SK-N-SH (cell line): ENCODE measurements around the gene GNAS. TPM values are rescaled to one million over a fixed set of nuclear protein-coding genes. Genes with fewer than 3 reads are reported as not detected.

Source experiments
- CTCF ChIA-PET: fragments of 300-600, 350-600 bp; formaldehyde crosslinking; extraction: SDS; loops from one replicate; lab custom pipeline; 2021; lab: Yijun Ruan, JAX
- POLR2A ChIA-PET: fragments of 350-600 bp; sonication (Branson Sonifier 250); formaldehyde crosslinking; extraction: SDS; loops from one replicate; lab custom pipeline; 2020; ENCODE audit warnings: antibody characterized with exemption, inconsistent platforms; lab: Yijun Ruan, JAX
- DNase-seq: peaks from one replicate; pipeline ENCODE4 v3.0.0; 2012
- H2AFZ ChIP-seq: fragments of 200-600 bp; sonication (generic); 2 replicates; pipeline ENCODE4 v1.8.1; 2016; ENCODE audit warnings: antibody characterized with exemption, mild to moderate bottlenecking, low read depth
- H3F3A ChIP-seq: fragments of 200-600 bp; sonication (generic); replicated peaks from 2 replicates; pipeline ENCODE3; 2016; ENCODE audit warnings: antibody characterized with exemption, mild to moderate bottlenecking; ENCODE audit not compliant: insufficient read depth
- H3K27ac ChIP-seq, 2 experiments: fragments of 200-500 bp in 1 of 2; fragments of 200-600 bp in 1 of 2; sonication (Bioruptor generic) in 1 of 2; sonication (generic), shearing (Covaris generic) in 1 of 2; 2 replicates each; pipeline versions ENCODE4 v1.5.1 to v1.6.1; 2014 to 2016; ENCODE audit warnings: low read depth in 2 of 2, inconsistent platforms in 1 of 2, low read length in 1 of 2, mild to moderate bottlenecking in 1 of 2, mixed read lengths in 1 of 2
- H3K27me3 ChIP-seq: fragments of 200-600 bp; sonication (generic), shearing (Covaris generic); 2 replicates; pipeline ENCODE4 v1.6.1; 2016; ENCODE audit warnings: mixed run types; ENCODE audit not compliant: insufficient read depth
- H3K36me3 ChIP-seq, 2 experiments: fragments of 200-500 bp in 1 of 2; fragments of 200-600 bp in 1 of 2; sonication (Bioruptor generic) in 1 of 2; sonication (generic) in 1 of 2; replicated peaks in 1 of 2; 2 replicates each; pipeline versions ENCODE3 to v1.5.1; 2014 to 2016; ENCODE audit warnings: low read length in 1 of 2, mild to moderate bottlenecking in 1 of 2; ENCODE audit not compliant: insufficient read depth in 2 of 2, control insufficient read depth in 1 of 2
- H3K4me1 ChIP-seq, 2 experiments: fragments of 200-500 bp in 1 of 2; fragments of 200-600 bp in 1 of 2; sonication (Bioruptor generic) in 1 of 2; sonication (generic), shearing (Covaris generic) in 1 of 2; 2 replicates each; pipeline versions ENCODE4 v1.5.1 to v1.6.1; 2014 to 2016; ENCODE audit warnings: low read depth in 1 of 2, low read length in 1 of 2, mixed run types in 1 of 2; ENCODE audit not compliant: insufficient read depth in 2 of 2, control insufficient read depth in 1 of 2
- H3K4me2 ChIP-seq: fragments of 200-600 bp; sonication (generic), shearing (Covaris generic); 2 replicates; pipeline ENCODE4 v1.6.1; 2017; ENCODE audit warnings: mixed run types
- H3K4me3 ChIP-seq, 2 experiments: fragments of 200-500 bp in 1 of 2; fragments of 200-600 bp in 1 of 2; sonication (Bioruptor generic) in 1 of 2; sonication (generic), shearing (Covaris generic) in 1 of 2; 2 replicates each; pipeline versions ENCODE4 v1.5.1 to v1.8.1; 2014 to 2016; ENCODE audit warnings: low read depth in 2 of 2, inconsistent platforms in 1 of 2, low read length in 1 of 2, mild to moderate bottlenecking in 1 of 2, mixed read lengths in 1 of 2, moderate library complexity in 1 of 2
- H3K79me2 ChIP-seq: fragments of 200-600 bp; sonication (generic); 2 replicates; pipeline ENCODE4 v1.8.1; 2017; ENCODE audit warnings: mild to moderate bottlenecking; ENCODE audit not compliant: insufficient read depth
- H3K9ac ChIP-seq: fragments of 200-600 bp; sonication (generic); 2 replicates; pipeline ENCODE4 v1.6.1; 2017; ENCODE audit warnings: mixed run types
- H3K9me2 ChIP-seq: fragments of 200-600 bp; sonication (generic); 2 replicates; pipeline ENCODE4 v1.6.1; 2017; ENCODE audit warnings: mixed run types
- H3K9me3 ChIP-seq: fragments of 200-600 bp; sonication (generic); 2 replicates; pipeline ENCODE4 v1.6.1; 2017; ENCODE audit warnings: mixed run types, mild to moderate bottlenecking, moderate library complexity
- H4K20me1 ChIP-seq: fragments of 200-600 bp; sonication (generic); 2 replicates; pipeline ENCODE4 v1.6.1; 2017; ENCODE audit warnings: mild to moderate bottlenecking, mixed run types; ENCODE audit not compliant: insufficient read depth
- FOXJ3 ChIP-seq: sonication (generic); formaldehyde crosslinking; IDR thresholded peaks from 2 replicates; pipeline ENCODE4 v1.5.1; 2020; ENCODE audit warnings: mild to moderate bottlenecking, missing genetic modification reagents
- FOXM1 ChIP-seq: IDR thresholded peaks from 2 replicates; pipeline ENCODE4 v1.4.0; 2012; ENCODE audit warnings: low read depth, mild to moderate bottlenecking
- MAX ChIP-seq: IDR thresholded peaks from 2 replicates; pipeline ENCODE4 v1.4.0; 2012; ENCODE audit warnings: low read depth
- NFIC ChIP-seq: IDR thresholded peaks from 2 replicates; pipeline ENCODE4 v1.4.0; 2012; ENCODE audit warnings: borderline replicate concordance
- NRF1 ChIP-seq: IDR thresholded peaks from 2 replicates; pipeline ENCODE4 v1.6.1; 2012; ENCODE audit warnings: low read depth, mild to moderate bottlenecking, low read length
- RAD21 ChIP-seq: IDR thresholded peaks from 2 replicates; pipeline ENCODE4 v1.6.1; 2012; ENCODE audit warnings: mild to moderate bottlenecking, low read length
- REST ChIP-seq: IDR thresholded peaks from 2 replicates; pipeline ENCODE4 v1.6.1; 2012; ENCODE audit warnings: mild to moderate bottlenecking, low read depth, low read length, moderate library complexity
- SIN3A ChIP-seq: IDR thresholded peaks from 2 replicates; pipeline ENCODE4 v1.6.1; 2012; ENCODE audit warnings: low read depth, mild to moderate bottlenecking, low read length, moderate library complexity, borderline replicate concordance
- TCF12 ChIP-seq: IDR thresholded peaks from 2 replicates; pipeline ENCODE4 v1.4.0; 2012
- USF2 ChIP-seq: fragments of 150-350 bp; IDR thresholded peaks from 2 replicates; pipeline ENCODE4 v1.6.1; 2017; ENCODE audit warnings: antibody characterized with exemption, low read length, low read depth, borderline replicate concordance
- YY1 ChIP-seq: IDR thresholded peaks from 2 replicates; pipeline ENCODE4 v1.4.0; 2012; ENCODE audit warnings: low read depth, mild to moderate bottlenecking
- ZBTB33 ChIP-seq: IDR thresholded peaks from 2 replicates; pipeline ENCODE4 v1.4.0; 2012; ENCODE audit warnings: low read depth, borderline replicate concordance
- polyA plus RNA-seq, 3 experiments: library from polyadenylated mRNA; depleted of rRNA; stranded (reverse); fragments of >200 nt; gene quantifications; 2 replicates each; pipeline ENCODE4 v1.2.3, GENCODE V29; 2012

Gene GNAS
- polyA plus RNA-seq, 1 of the 3 experiments (the other 2 are of a cell fraction), result 1,562 TPM

- Histone ChIP-seq H3K9ac (no peak overlapping the region), H3K9me2 (no peaks in the 10 kb centered on the region), H3K27me3 (no peaks in the 10 kb centered on the region), H3K4me3 (no peak overlapping the region), H3K79me2 (no peaks in the 10 kb centered on the region), H3K36me3 (no peaks in the 10 kb centered on the region), H4K20me1 (no peaks in the 10 kb centered on the region), H3K4me1 (no peaks in the 10 kb centered on the region), H3K27ac (no peak overlapping the region), H3K9me3 (no peaks in the 10 kb centered on the region), H3K4me2 (no peak overlapping the region), H3F3A (no peaks in the 10 kb centered on the region), H2AFZ (no peak overlapping the region)
- DNase-seq, result no peak
- CTCF ChIA-PET, result no interaction called here
- TF ChIP-seq REST (no peak), RAD21 (no peak), ZBTB33 (no peak), FOXM1 (no peak), MAX (no peak), TCF12 (no peak), NRF1 (no peak), USF2 (no peak), YY1 (no peak), FOXJ3 (CRISPR knock-in tag) (no peak), SIN3A (no peak), NFIC (no peak)
- POLR2A ChIA-PET, result no interaction called here
Measured at GRCh38 chr20:58953050-58953449, 100.5 kb downstream of the GNAS start.
